HepG2 (cell line): ENCODE data around the gene CCDC91. TPM values are rescaled to one million over a fixed set of nuclear protein-coding genes. Genes with fewer than 3 reads are reported as not detected.

Experiments used
- ATAC-seq: fragments of 200-7000 bp; cut with Tn5 transposase; 3 replicates; pipeline ENCODE4 v1.9.1; 2020; ENCODE audit warnings: mild to moderate bottlenecking, moderate library complexity
- Bru-seq: library from RNA; stranded (reverse); fragments of 400-500 nt; gene quantifications from one replicate; lab custom pipeline; 2021; lab: Mats Ljungman, UMichigan
- BruChase-seq, 2 experiments: library from RNA; stranded (reverse); fragments of 400-500 nt; gene quantifications; one replicate each; lab custom pipeline; 2021; lab: Mats Ljungman, UMichigan
- BruUV-seq: library from RNA; stranded (reverse); fragments of 400-500 nt; replicated peaks from 2 replicates; lab custom pipeline; 2021; lab: Mats Ljungman, UMichigan
- CTCF ChIA-PET: fragments of 300-600 bp; formaldehyde crosslinking; extraction: SDS; loops from one replicate; lab custom pipeline; 2021; ENCODE audit warnings: low total read pairs, inconsistent platforms, low intra/inter-chr PET ratio; lab: Yijun Ruan, JAX
- POLR2A ChIA-PET: fragments of 350-600 bp; sonication (Branson Sonifier 250); formaldehyde crosslinking; loops from one replicate; lab custom pipeline; 2020; ENCODE audit warnings: antibody characterized with exemption, inconsistent platforms; lab: Yijun Ruan, JAX
- DNase-seq: peaks from one replicate; pipeline ENCODE4 v3.0.0-alpha.2; 2015; ENCODE audit warnings: low spot score
- FAIRE-seq: peaks from 3 replicates; lab custom pipeline; 2011; peaks lifted over from hg19 to GRCh38; lab: Jason Lieb, UNC
- H2AFZ ChIP-seq: one replicate; pipeline ENCODE4 v1.6.1; 2011; ENCODE audit warnings: low read length, inconsistent platforms
- H3K27ac ChIP-seq: fragments of 300-600 bp; 3 replicates; pipeline ENCODE4 v1.8.0; 2011; ENCODE audit warnings: mixed run types, mild to moderate bottlenecking, mixed read lengths, low read length, inconsistent platforms; ENCODE audit not compliant: insufficient read depth; ENCODE audit errors: extremely low read length
- H3K27me3 ChIP-seq, 2 experiments: fragments of 200-600 bp in 1 of 2; 2 replicates in 1 of 2; 3 replicates in 1 of 2; pipeline versions ENCODE4 v1.6.0 to v1.8.0; 2011; ENCODE audit warnings: low read length in 2 of 2, mild to moderate bottlenecking in 2 of 2, moderate library complexity in 2 of 2, inconsistent platforms in 1 of 2; ENCODE audit not compliant: insufficient read depth in 2 of 2, control insufficient read depth in 1 of 2
- H3K36me3 ChIP-seq, 2 experiments: fragments of 200-600 bp in 1 of 2; replicated peaks in 1 of 2; 2 replicates in 1 of 2; 3 replicates in 1 of 2; pipeline versions ENCODE4 v1.5.1 to v1.8.0; 2011; ENCODE audit warnings: low read length in 2 of 2, inconsistent platforms in 1 of 2; ENCODE audit not compliant: insufficient read depth in 2 of 2, control insufficient read depth in 1 of 2
- H3K4me1 ChIP-seq: 2 replicates; pipeline ENCODE4 v1.5.1; 2012; ENCODE audit warnings: low read length, inconsistent platforms; ENCODE audit not compliant: insufficient read depth
- H3K4me2 ChIP-seq: 2 replicates; pipeline ENCODE4 v1.6.0; 2011; ENCODE audit warnings: low read depth, low read length, inconsistent platforms
- H3K4me3 ChIP-seq, 3 experiments: fragments of 200-600 bp in 1 of 3; sonication (generic), shearing (Covaris generic) in 1 of 3; replicated peaks in 1 of 3; 2 replicates each; pipeline ENCODE4 v1.5.1; 2011 to 2016; ENCODE audit warnings: low read length in 3 of 3, inconsistent platforms in 2 of 3, low read depth in 2 of 3, mild to moderate bottlenecking in 2 of 3, control low read depth in 1 of 3, mixed read lengths in 1 of 3; ENCODE audit not compliant: insufficient read depth in 1 of 3
- H3K79me2 ChIP-seq: one replicate; pipeline ENCODE4 v1.6.1; 2011; ENCODE audit warnings: low read length, inconsistent platforms; ENCODE audit not compliant: insufficient read depth
- H3K9ac ChIP-seq: 2 replicates; pipeline ENCODE4 v1.6.0; 2011; ENCODE audit warnings: mild to moderate bottlenecking, low read depth, low read length, inconsistent platforms; ENCODE audit not compliant: insufficient read depth
- H3K9me3 ChIP-seq: 2 replicates; pipeline ENCODE4 v1.5.1; 2012; ENCODE audit warnings: mild to moderate bottlenecking, low read length
- H4K20me1 ChIP-seq: 2 replicates; pipeline ENCODE4 v1.6.0; 2011; ENCODE audit warnings: inconsistent platforms, mild to moderate bottlenecking, low read length, moderate library complexity; ENCODE audit not compliant: insufficient read depth
- HES4 ChIP-seq: sonication (generic); formaldehyde crosslinking; IDR thresholded peaks from 2 replicates; pipeline ENCODE4 v1.9.0; 2021; ENCODE audit warnings: mild to moderate bottlenecking, missing genetic modification reagents, borderline replicate concordance
- HOMEZ ChIP-seq: IDR thresholded peaks from 2 replicates; pipeline ENCODE4 v1.6.1; 2016; ENCODE audit warnings: low read depth
- MED1 ChIP-seq: sonication (generic); formaldehyde crosslinking; IDR thresholded peaks from 2 replicates; pipeline ENCODE4 v1.4.0; 2020; ENCODE audit warnings: missing genetic modification reagents
- PRDM15 ChIP-seq: sonication (generic); formaldehyde crosslinking; IDR thresholded peaks from 2 replicates; pipeline ENCODE4 v1.4.0; 2020; ENCODE audit warnings: missing genetic modification reagents
- SKI ChIP-seq: fragments of 450-650 bp; IDR thresholded peaks from one replicate; pipeline ENCODE4 v1.6.1; 2018; ENCODE audit warnings: mild to moderate bottlenecking; ENCODE audit not compliant: partially characterized antibody
- ZHX1 ChIP-seq: sonication (generic); formaldehyde crosslinking; IDR thresholded peaks from 2 replicates; pipeline ENCODE4 v1.8.1; 2022; ENCODE audit warnings: low read depth, mild to moderate bottlenecking, missing genetic modification reagents
- ZNF333 ChIP-seq: sonication (generic); formaldehyde crosslinking; IDR thresholded peaks from 2 replicates; pipeline ENCODE4 v1.4.0; 2020; ENCODE audit warnings: mild to moderate bottlenecking, missing genetic modification reagents, borderline replicate concordance
- ZNF383 ChIP-seq: sonication (generic); formaldehyde crosslinking; IDR thresholded peaks from 2 replicates; pipeline ENCODE4 v1.4.0; 2020; ENCODE audit warnings: missing genetic modification reagents, mild to moderate bottlenecking, borderline replicate concordance
- WGBS: methylation state at CpG from one replicate; pipeline ENCODE4 v1.1.6; 2017; ENCODE audit warnings: low lambda C conversion rate; 5-methylcytosine and 5-hydroxymethylcytosine counted together
- in situ Hi-C: cut with HindIII; loops from 2 replicates; pipeline ENCODE4 v1.10.0; 2017; ENCODE audit warnings: low pct_unique_long_range_greater_than_20kb; ENCODE audit not compliant: extremely low pct_ligation_motif_present
- intact Hi-C: fragments of 100-400 bp; cut with micrococcal nuclease; formaldehyde crosslinking; loops from one replicate; pipeline ENCODE4 v1.10.0; 2022; ENCODE audit not compliant: unreplicated experiment
- long read RNA-seq, 2 experiments: library from RNA in 1 of 2; library from polyadenylated mRNA in 1 of 2; stranded (forward) in 1 of 2; unstranded in 1 of 2; transcript quantifications; one replicate each; pipeline ENCODE4 v2.0.0, GENCODE V29; 2019 to 2022
- polyA minus RNA-seq, 3 experiments: library from RNA; depleted of rRNA, polyadenylated mRNA; stranded (reverse); fragments of >200 nt; gene quantifications; 2 replicates each; pipeline ENCODE4 v1.2.3, GENCODE V29; 2011; ENCODE audit warnings: low replicate concordance in 1 of 3
- polyA plus RNA-seq, 8 experiments: library from polyadenylated mRNA; depleted of rRNA in 3 of 8; stranded (reverse) in 7 of 8; unstranded in 1 of 8; fragments of >200 nt; fragmentation: Illumina TruSeq in 4 of 8; extraction: Trizol in 4 of 8; gene quantifications; 2 replicates each; pipeline versions ENCODE4 v1.2.1 to v1.2.3, GENCODE V29; 2011 to 2016; ENCODE audit warnings: low read depth in 4 of 8, missing spikeins in 1 of 8, mixed read lengths in 1 of 8; ENCODE audit not compliant: insufficient read depth in 1 of 8
- total RNA-seq, 5 experiments: library from RNA; depleted of rRNA; stranded (reverse); fragments of >200 nt; fragmentation: Illumina TruSeq; extraction: Trizol; gene quantifications; 2 replicates each; pipeline ENCODE4 v1.2.3, GENCODE V29; 2016; ENCODE audit warnings: low read depth in 1 of 5

The CCDC91 gene
- 15.8 and 20.6 TPM in 2 replicates for total RNA-seq (2016; rRNA removed; fragmentation: Illumina TruSeq; extraction: Trizol)
- 88.7 and 93.9 TPM in 2 replicates for total RNA-seq (2016; cell fraction: cytosol; rRNA removed; fragmentation: Illumina TruSeq; extraction: Trizol; ENCODE audit: low read depth)
- 14.9 and 18.0 TPM in 2 replicates for total RNA-seq (2016; cell fraction: insoluble cytoplasmic fraction; rRNA removed; fragmentation: Illumina TruSeq; extraction: Trizol)
- total RNA-seq (2016; cell fraction: membrane; rRNA removed; fragmentation: Illumina TruSeq; extraction: Trizol), result 25.9 and 27.4 TPM in 2 replicates
- total RNA-seq (2016; cell fraction: nucleus; rRNA removed; fragmentation: Illumina TruSeq; extraction: Trizol), result 19.4 and 19.8 TPM in 2 replicates
- 7.7 and 9.8 TPM in 2 replicates for polyA plus RNA-seq (2011; rRNA removed)
- polyA plus RNA-seq (2011; cell fraction: cytosol; rRNA removed), result 5.3 and 9.0 TPM in 2 replicates
- polyA plus RNA-seq (2011; cell fraction: nucleus; rRNA removed), result 5.2 and 5.9 TPM in 2 replicates
- 9.2 and 10.4 TPM in 2 replicates for polyA plus RNA-seq (2012)
- polyA plus RNA-seq (2016; cell fraction: cytosol; fragmentation: Illumina TruSeq; extraction: Trizol; ENCODE audit: low read depth), result 1.3 and 1.9 TPM in 2 replicates
- polyA plus RNA-seq (2016; cell fraction: insoluble cytoplasmic fraction; fragmentation: Illumina TruSeq; extraction: Trizol; ENCODE audit: low read depth), result 16.6 and 16.9 TPM in 2 replicates
- polyA plus RNA-seq (2016; cell fraction: membrane; fragmentation: Illumina TruSeq; extraction: Trizol; ENCODE audit: low read depth), result 3.4 TPM in 2 replicates
- polyA plus RNA-seq (2016; cell fraction: nucleus; fragmentation: Illumina TruSeq; extraction: Trizol; ENCODE audit: insufficient read depth, low read depth), result 7.0 and 7.9 TPM in 2 replicates
- polyA minus RNA-seq (2011; rRNA and poly(A)+ RNA removed; ENCODE audit: low replicate concordance), result 17.8 and 41.4 TPM in 2 replicates
- polyA minus RNA-seq (2011; cell fraction: cytosol; rRNA and poly(A)+ RNA removed), result 12.6 and 19.2 TPM in 2 replicates
- polyA minus RNA-seq (2011; cell fraction: nucleus; rRNA and poly(A)+ RNA removed), result 50.2 and 62.0 TPM in 2 replicates
- Bru-seq, nascent RNA, result percentile 72 among the genes with signal in this experiment
- BruChase-seq, experiment 1, labeled RNA remaining after a 6-hour chase, result percentile 53 among the genes with signal in this experiment
- percentile 69 among the genes with signal in this experiment for BruChase-seq, experiment 2, labeled RNA remaining after a 2-hour chase
- long read RNA-seq, experiment 1, partial matches to known transcripts, result 1 of 5 reads
- long read RNA-seq, experiment 1, other reads (novel, unspliced or antisense), result 1 of 5 reads
- long read RNA-seq, experiment 2, partial matches to known transcripts, result 0 of 16 reads
- long read RNA-seq, experiment 2, other reads (novel, unspliced or antisense), result 16 of 16 reads

- POLR2A ChIA-PET, result interaction anchor here (1.0 to 1.7 kb wide), 3 partner anchors 12 to 169 kb away, joined by 5 to 8 read pairs (median 6); no protein-coding TSS in a partner anchor
- Histone ChIP-seq H3K9ac (peak within 1 kb of the TSS; percentile 93), H2AFZ (peak within 1 kb of the TSS; percentile 83), H3K4me1 (peaks cover 26% of the 10 kb centered on the region), H4K20me1 (no peaks in the 10 kb centered on the region), H3K4me2 (peak within 1 kb of the TSS; percentile 89), H3K36me3 (no peaks in the 10 kb centered on the region), H3K4me3 (peak within 1 kb of the TSS; percentile 78 to 93 (median 83)), H3K9me3 (peaks cover 6% of the 10 kb centered on the region; the same call in 1 of the 2 replicates), H3K27me3 (no peaks in the 10 kb centered on the region; a peak in 1 of 5 replicates), H3K79me2 (peaks cover 9% of the 10 kb centered on the region), H3K27ac (peak within 1 kb of the TSS; percentile 84)
- peak; percentile 61 for DNase-seq
- 0% methylated on average over 3 of the region's 72 CpGs for WGBS
- in situ Hi-C loops (no loop called here), intact Hi-C loops (no loop called here)
- no TSS peak for BruUV-seq
- ATAC-seq, result peak; percentile 96
- no peak for FAIRE-seq
- CTCF ChIA-PET, result no interaction called here
- no peak; the same call in 1 of the 2 replicates for TF ChIP-seq ZNF383 (CRISPR knock-in tag)
- peak; percentile 73; the same call in 1 of the 2 replicates for TF ChIP-seq ZHX1 (CRISPR knock-in tag)
- no peak for TF ChIP-seq SKI
- TF ChIP-seq HOMEZ (CRISPR knock-in tag), result peak; percentile 34; the same call in 1 of the 2 replicates
- no peak for TF ChIP-seq ZNF333 (CRISPR knock-in tag)
- TF ChIP-seq PRDM15, result peak; percentile 17; the same call in 1 of the 2 replicates
- peak; percentile 60; the same call in 1 of the 2 replicates for TF ChIP-seq HES4
- TF ChIP-seq MED1 (CRISPR knock-in tag), result peak; percentile 67
These were observed at the start of gene CCDC91 for GRCh38 chr12:28190321-28191050. Gene CCDC91 (plus strand): TSS chr12:28190456. CDS start chr12:28257216, 66,760 bp downstream.
